Measurements from ENCODE around the gene TBX2.

TBX2 gene

DNA sequence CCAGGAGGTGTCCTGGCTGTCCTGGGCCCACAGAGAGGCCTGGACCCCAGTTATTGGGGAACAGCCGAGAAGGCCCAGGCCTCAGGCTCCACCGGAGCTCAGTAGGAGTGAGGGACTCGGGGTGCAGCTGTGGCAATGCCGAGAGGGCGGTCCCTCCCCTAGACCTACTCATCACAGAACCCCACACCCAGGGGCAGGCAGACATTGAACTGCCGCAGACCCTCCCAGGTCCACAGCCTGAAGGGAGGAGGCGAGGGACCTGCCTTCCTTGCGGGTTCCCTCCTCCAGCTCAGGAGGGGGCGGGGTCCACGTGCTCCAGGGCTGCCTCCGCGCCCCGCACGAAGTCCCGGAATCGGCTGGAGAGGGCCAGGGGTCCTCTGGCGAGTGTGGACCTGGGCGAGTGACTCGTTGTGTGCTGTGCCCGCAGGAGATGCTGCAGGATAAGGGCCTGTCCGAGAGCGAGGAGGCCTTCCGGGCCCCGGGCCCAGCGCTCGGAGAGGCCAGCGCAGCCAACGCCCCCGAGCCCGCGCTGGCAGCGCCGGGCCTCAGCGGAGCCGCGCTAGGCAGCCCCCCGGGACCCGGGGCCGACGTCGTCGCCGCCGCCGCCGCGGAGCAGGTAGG is 56.5 kb downstream of the TBX2 start:
- no peak for DNase-seq

DNA sequence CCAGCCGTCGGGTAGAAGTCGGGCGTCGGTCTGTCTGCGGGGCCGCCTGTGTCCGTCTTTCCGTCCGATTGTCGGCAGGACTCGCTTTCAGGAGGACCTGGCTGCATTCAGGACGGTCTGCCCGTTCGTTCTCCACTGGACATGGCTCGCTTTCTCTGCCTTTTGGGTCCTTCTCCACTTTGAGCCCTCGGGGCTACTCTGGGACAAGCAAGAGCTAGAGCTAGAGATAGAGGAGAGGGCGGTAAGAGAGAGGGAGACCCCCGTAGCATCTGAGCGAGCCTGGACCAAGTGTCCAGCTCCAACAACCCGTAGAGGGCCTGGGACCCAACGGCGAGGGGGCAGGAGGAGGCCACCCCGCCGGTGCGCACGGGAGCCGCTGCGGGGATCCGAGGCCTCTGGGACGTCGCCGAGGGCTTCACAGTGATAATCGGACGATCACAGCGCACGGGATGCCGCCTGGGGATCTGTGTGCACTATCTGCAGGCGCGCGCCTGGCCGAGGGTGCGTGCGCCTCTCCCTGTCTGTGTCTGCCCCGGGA is 57.1 kb downstream of the TBX2 start:
- DNase-seq: no peak

DNA sequence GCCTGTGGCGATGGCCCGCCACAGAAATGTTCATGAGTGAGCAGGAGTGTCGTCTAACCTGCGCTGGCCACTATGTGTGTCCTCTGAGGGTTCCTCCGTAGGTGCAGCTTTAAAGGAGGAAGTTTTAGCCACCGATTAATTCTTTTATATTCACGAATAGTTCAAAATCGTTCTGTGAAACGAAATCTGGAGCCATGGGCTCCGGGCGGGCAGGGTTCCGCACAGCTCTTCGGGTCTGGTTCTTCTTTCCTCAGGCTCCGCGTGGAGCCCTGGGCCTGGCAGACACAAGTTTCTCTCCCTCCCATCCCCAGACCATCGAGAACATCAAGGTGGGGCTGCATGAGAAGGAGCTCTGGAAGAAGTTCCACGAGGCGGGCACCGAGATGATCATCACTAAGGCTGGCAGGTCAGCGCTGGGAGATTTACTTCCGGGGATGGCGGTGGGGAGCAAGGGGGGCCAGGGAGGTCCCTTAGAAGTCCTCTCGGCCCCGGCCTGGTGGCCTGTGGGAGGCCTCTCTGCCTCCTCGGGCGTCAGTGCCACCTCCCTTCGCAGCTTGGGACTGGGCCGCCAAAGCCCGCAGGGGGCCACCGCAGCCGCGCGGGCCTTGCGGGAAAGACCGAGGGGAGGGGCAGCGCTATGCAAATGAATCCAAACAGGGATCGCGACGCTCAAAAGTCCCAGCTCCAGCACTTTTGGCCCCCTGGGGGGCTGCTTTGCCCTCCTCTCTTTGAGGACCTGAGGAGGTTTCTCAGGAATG is 57.8 kb downstream of the TBX2 start:
- DNase-seq: no peak

DNA sequence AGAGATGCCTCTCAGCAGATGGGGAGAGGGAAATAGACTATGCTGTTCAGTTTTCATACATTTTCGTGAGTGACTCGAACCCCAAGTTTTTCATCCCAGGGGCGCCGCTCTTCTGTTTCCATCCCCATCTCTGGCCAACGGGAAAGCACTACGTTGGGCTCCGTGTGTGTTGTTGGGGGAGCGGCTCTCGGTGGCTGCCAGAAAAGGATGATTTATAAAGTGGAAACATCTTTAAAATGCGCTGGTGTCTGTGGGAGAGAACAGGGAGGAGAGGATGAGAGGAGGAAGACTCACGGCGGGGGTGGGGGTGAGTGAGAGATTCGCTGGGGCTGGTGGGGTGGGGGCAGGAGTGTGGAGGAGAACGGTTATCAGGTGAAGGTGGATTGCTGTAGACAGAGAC is 58.4 kb downstream of the TBX2 start:
- DNase-seq: no peak

DNA sequence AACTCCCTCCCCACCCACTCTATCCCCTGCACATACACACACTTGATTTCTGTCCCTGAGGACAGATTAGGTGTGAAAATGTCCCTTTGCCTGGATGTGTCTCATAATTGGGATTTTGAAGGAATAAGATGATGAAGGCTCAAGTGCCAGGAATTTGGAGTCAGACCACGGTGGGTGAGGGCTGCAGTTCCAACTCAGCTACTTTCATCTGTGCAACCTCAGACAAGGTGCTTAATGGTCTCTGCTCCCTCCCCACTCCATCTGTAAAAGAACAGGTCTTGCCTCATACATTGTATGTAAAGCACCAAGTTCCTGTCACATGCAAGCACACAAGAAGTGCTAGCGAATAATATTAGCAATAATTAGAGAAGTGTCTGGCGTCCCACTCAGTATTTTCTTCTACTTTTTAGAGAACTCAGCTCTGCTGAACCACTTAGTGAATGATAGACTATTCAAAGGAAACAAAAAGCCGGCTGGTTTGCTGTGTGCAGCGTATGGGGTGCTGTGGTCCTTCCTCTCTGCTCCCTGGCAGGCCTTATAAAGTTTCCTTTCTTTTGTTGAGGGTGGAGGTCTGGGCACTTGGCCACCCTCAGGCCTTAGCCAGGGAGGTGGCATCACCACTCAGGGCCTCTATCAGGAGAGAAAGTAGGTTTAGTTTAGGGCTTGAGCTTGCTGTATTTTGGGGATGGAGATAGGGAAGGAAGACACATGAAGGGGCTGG is 58.9 kb downstream of the TBX2 start:
- DNase-seq: no peak

Data from NCI-H446 (cell line).